WI38 (cell line): ENCODE data around the gene HLA-DQA2.
A peak's percentile ranks its signal among the peaks of the same experiment; 100 is the strongest.
"Not testable (repeated sequence)": the region's sequence is repeated elsewhere in the genome, so short reads cannot be mapped to it uniquely, and the experiment has no call there.

Experiments
- H3K4me3 ChIP-seq: 2 replicates; pipeline ENCODE4 v1.5.1; 2011; ENCODE audit warnings: low read depth, mild to moderate bottlenecking, control low read depth, low read length
- CTCF ChIP-seq: IDR thresholded peaks from 2 replicates; pipeline ENCODE4 v1.5.1; 2012; ENCODE audit warnings: low read depth, mild to moderate bottlenecking, control low read depth, low read length

Gene HLA-DQA2

GRCh38 chr6:32775071-32775470 is 33.9 kb downstream of the HLA-DQA2 start:
- no peak overlapping the region for H3K4me3 ChIP-seq
- no peak for TF ChIP-seq CTCF

GRCh38 chr6:32779036-32779435 is 37.8 kb downstream of the HLA-DQA2 start:
- no peak for TF ChIP-seq CTCF
- no peak overlapping the region for H3K4me3 ChIP-seq

GRCh38 chr6:32782923-32783322 is 41.7 kb downstream of the HLA-DQA2 start:
- not testable (repeated sequence) for H3K4me3 ChIP-seq

GRCh38 chr6:32785781-32786533 is 44.8 kb downstream of the HLA-DQA2 start:
- H3K4me3 ChIP-seq = no peak overlapping the region
- peak; percentile 50 for TF ChIP-seq CTCF

GRCh38 chr6:32790306-32790705 is 49.1 kb downstream of the HLA-DQA2 start:
- TF ChIP-seq CTCF = no peak

GRCh38 chr6:32792901-32793435 is 51.8 kb downstream of the HLA-DQA2 start:
- TF ChIP-seq CTCF = no peak
- no peak overlapping the region for H3K4me3 ChIP-seq

More at GRCh38 chr6:32790306-32790705, 49.1 kb downstream of the HLA-DQA2 start:
- no peak overlapping the region for H3K4me3 ChIP-seq

GRCh38 chr6:32794510-32794909 is 53.3 kb downstream of the HLA-DQA2 start:
- no peak for TF ChIP-seq CTCF
- H3K4me3 ChIP-seq = no peak overlapping the region
